Transverse colon (tissue), 4 donors: ENCODE data around the gene KLHL17.

Experiments used
- CTCF ChIP-seq, 5 experiments: fragments of 200-600 bp in 3 of 5; fragments of 450-650 bp in 2 of 5; sonication (generic) in 3 of 5; IDR thresholded peaks; 1 replicate in 2 of 5; 2 replicates in 3 of 5; pipeline ENCODE4 v1.5.1; 2016 to 2017; ENCODE audit warnings: antibody characterized with exemption in 5 of 5, inconsistent platforms in 3 of 5, mild to moderate bottlenecking in 2 of 5, moderate library complexity in 1 of 5
- EP300 ChIP-seq: sonication (generic); formaldehyde crosslinking; IDR thresholded peaks from one replicate; pipeline ENCODE4 v1.6.1; 2017; ENCODE audit warnings: antibody characterized with exemption, low read depth
- POLR2A ChIP-seq: fragments of 450-650 bp; IDR thresholded peaks from one replicate; pipeline ENCODE4 v1.6.1; 2016; ENCODE audit warnings: antibody characterized with exemption, mild to moderate bottlenecking, moderate library complexity
- POLR2AphosphoS5 ChIP-seq, 3 donors: sonication (generic); formaldehyde crosslinking; IDR thresholded peaks; one replicate each; pipeline ENCODE4 v1.6.1; 2016; ENCODE audit warnings: antibody characterized with exemption in 3 of 3

DNA sequence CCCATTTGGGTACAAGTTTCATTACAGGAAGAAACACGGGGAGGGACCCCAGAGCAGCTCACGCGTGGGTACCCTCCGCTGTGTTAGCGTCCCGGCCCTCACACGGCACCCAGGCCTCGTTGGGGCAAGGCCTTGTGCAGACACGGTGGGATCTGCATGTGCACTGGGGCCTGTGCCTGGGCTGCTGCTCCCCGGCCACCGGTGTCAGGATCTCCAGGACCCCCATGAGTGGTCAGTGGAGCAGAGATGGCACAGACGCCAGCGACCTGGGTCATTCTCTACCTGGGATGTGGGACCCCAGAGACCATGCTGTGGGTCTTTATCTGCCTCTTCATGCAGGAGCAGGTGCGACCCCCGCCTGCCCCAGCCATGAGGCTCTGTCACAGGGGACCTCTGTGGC lies 42.0 kb upstream of the KLHL17 start:
- TF ChIP-seq CTCF (IDR thresholded peaks at IDR 0.05) (no peak), EP300 (no peak), POLR2AphosphoS5 (IDR thresholded peaks at IDR 0.05) (no peak), POLR2A (no peak)
